Bronchial epithelial cell (primary cell): ENCODE measurements around the gene SPECC1. TPM values are rescaled to one million over a fixed set of nuclear protein-coding genes. Genes with fewer than 3 reads are reported as not detected.

Source experiments
- DNase-seq: peaks from one replicate; pipeline ENCODE4 v3.0.0-alpha.2; 2010; ENCODE audit warnings: low read depth
- FAIRE-seq: peaks from 2 replicates; lab custom pipeline; 2011; peaks lifted over from hg19 to GRCh38; lab: Jason Lieb, UNC
- H3K27me3 ChIP-seq: 2 replicates; pipeline ENCODE4 v1.5.1; 2011; ENCODE audit warnings: low read length; ENCODE audit not compliant: control insufficient read depth, insufficient read depth
- H3K36me3 ChIP-seq: 2 replicates; pipeline ENCODE4 v1.5.1; 2011; ENCODE audit warnings: low read length; ENCODE audit not compliant: control insufficient read depth, insufficient read depth
- H3K4me3 ChIP-seq: 2 replicates; pipeline ENCODE4 v1.5.1; 2011; ENCODE audit warnings: mild to moderate bottlenecking, low read depth, low read length, control low read depth
- total RNA-seq: library from RNA; depleted of rRNA; stranded (reverse); fragments of >200 nt; gene quantifications from 2 replicates; pipeline ENCODE4 v1.2.1, GENCODE V29; 2014
- TF ChIP-seq, protein P1 (sequence below): IDR thresholded peaks from 2 replicates; pipeline ENCODE4 v1.5.1; 2011; ENCODE audit warnings: mild to moderate bottlenecking, moderate library complexity, low read length, control low read depth, inconsistent platforms; ENCODE audit not compliant: insufficient read depth, severe bottlenecking

Gene SPECC1
- total RNA-seq, 1 donor from 2014 or later, result 57.1 TPM

DNA sequence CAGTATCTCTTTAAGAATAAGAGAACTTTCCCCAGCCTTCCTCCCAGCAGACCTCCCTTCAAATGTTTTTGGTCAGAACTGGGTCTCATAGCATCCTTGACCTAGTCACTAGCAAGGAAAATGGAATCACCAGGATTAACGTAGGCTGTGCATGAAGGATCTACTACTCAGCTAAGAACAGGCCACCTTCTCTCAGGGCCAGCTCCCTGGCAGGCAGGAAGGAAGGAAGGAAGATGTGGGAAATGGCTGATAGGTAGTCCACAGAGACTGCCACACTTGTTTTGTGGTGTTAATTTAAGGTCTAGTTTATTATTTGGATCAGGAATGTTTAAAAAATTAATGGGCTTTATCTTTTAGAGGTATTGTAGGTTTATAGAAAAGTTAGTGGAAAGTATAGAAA is 136.4 kb downstream of the SPECC1 start:
- TF ChIP-seq, protein P1, sequence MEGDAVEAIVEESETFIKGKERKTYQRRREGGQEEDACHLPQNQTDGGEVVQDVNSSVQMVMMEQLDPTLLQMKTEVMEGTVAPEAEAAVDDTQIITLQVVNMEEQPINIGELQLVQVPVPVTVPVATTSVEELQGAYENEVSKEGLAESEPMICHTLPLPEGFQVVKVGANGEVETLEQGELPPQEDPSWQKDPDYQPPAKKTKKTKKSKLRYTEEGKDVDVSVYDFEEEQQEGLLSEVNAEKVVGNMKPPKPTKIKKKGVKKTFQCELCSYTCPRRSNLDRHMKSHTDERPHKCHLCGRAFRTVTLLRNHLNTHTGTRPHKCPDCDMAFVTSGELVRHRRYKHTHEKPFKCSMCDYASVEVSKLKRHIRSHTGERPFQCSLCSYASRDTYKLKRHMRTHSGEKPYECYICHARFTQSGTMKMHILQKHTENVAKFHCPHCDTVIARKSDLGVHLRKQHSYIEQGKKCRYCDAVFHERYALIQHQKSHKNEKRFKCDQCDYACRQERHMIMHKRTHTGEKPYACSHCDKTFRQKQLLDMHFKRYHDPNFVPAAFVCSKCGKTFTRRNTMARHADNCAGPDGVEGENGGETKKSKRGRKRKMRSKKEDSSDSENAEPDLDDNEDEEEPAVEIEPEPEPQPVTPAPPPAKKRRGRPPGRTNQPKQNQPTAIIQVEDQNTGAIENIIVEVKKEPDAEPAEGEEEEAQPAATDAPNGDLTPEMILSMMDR, result no peak
- FAIRE-seq (no peak), DNase-seq (no peak)
- Histone ChIP-seq H3K4me3 (no peak overlapping the region), H3K36me3 (no peaks in the 10 kb centered on the region), H3K27me3 (no peaks in the 10 kb centered on the region)

DNA sequence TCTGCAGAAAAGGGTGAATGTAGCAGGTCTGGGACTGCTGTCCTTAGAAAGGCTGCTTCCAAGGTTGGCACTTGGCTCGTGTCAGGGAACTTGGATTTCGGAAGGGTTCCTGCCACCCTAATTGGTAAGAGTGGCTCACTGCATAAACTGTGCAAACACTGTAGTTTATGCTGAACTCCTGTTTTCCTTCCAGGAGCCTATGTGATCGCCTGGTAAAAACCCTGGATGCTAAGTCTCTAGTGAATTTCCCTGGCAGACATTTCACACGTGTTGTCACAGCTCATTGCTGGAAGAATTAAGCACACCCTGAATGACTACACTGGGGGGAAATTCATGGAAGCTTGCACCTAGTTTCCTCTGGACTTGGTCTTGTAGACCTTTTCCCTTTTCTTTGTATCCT is 140.1 kb downstream of the SPECC1 start:
- TF ChIP-seq, protein P1, result no peak
- H3K4me3 ChIP-seq, result no peak overlapping the region
- no peaks in the 10 kb centered on the region for H3K27me3 ChIP-seq
- DNase-seq, result no peak
- H3K36me3 ChIP-seq, result no peaks in the 10 kb centered on the region
- FAIRE-seq, result no peak

DNA sequence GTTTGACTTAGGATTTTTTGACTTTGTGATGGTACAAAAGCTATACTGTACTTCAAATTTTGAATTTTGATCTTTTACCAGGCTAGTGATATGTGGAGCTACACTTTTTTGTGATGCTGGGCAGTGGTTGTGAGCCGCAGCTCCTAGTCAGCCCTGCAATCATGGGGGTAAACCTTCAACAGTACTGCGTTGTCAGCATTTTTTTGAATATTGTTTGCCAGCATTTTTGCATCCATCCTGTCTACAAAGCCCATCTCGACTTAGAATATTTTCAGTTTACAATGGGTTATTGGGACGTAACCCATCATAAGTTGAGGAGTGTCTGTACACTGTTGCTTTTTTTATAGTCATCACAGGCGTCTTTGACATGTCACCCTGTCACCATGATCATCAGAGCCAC is 142.0 kb downstream of the SPECC1 start:
- TF ChIP-seq, protein P1, result no peak
- no peak for FAIRE-seq

DNA sequence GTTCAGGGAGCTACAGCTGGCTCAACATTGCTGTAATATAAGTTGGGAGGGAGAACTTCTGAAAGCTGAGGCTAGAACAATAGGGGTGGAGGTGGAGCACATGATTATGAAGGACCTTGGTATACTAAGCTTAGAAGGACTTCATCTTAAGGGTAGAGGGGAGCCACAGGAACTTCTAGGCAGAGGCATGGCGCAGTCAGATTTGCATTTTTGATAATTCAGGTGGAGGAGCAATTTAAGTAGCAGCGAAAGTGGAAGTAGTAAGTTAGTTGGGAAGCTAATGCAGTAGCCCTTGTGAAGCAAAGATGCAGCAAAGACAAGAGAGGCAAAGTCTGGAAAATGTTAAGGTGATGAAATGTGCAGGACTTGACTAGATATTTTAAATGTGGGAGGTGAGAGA is 144.1 kb downstream of the SPECC1 start:
- Histone ChIP-seq H3K36me3 (no peaks in the 10 kb centered on the region), H3K27me3 (no peaks in the 10 kb centered on the region), H3K4me3 (no peak overlapping the region)
- DNase-seq (no peak), FAIRE-seq (no peak)
- TF ChIP-seq, protein P1, result no peak

More for the DNA sequence above, 142.0 kb downstream of the SPECC1 start:
- Histone ChIP-seq H3K4me3 (no peak overlapping the region), H3K36me3 (no peaks in the 10 kb centered on the region), H3K27me3 (no peaks in the 10 kb centered on the region)
- DNase-seq, result no peak

DNA sequence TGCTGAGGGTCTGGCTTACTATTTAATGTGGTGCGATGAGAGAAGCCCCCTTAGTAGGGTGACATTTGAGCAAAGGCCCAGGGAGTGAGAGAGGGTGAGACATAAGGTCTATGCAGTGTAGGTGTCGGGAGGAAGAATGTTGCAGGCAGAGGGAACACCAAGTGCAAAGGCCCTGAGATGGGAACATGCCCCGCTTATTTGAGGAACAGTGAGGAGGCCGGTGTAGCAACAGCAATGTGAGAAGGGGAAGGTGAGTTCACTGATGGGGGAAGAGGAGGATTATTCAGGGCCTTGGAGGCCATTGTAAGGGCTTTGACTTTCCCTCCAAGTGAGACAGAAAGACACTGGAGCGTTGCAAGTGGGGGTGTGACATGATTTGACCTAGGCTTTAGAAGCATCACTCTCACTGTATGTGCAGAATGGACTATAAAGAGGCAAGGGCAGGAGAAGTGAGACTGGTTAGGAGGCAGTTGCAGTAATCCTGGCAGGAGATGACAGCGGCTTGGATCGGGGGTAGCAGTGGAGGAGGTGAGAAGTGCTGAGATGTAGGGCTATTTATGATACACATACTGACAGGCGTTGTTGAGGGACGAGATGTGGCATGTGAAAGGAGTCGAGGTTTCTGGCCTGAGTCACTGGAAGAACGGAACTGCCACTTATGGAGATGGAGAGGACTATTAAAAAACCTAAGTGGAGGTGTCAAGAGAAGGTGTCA is 145.3 kb downstream of the SPECC1 start:
- H3K36me3 ChIP-seq, result no peaks in the 10 kb centered on the region
- peak; percentile 50 for FAIRE-seq
- no peaks in the 10 kb centered on the region for H3K27me3 ChIP-seq
- no peak overlapping the region for H3K4me3 ChIP-seq
- peak; percentile 44 for DNase-seq
- TF ChIP-seq, protein P1, result no peak
